Measurements from ENCODE around the gene SPNS2. TPM values are rescaled to one million over a fixed set of nuclear protein-coding genes. Genes with fewer than 3 reads are reported as not detected.
A peak's percentile ranks its signal among the peaks of the same experiment; 100 is the strongest.

SPNS2 gene
- total and polyA plus RNA-seq, 2 donors (not counting 1 experiment from before 2014, with no cell fraction given): 0.48 TPM; not detected in 1

GRCh38 chr17:4554441-4554996, 55.8 kb downstream of the SPNS2 start:
- H3K9me3 Mint-ChIP-seq (ENCODE audit: insufficient read depth): no peaks in the 10 kb centered on the region
- H3K4me3 Mint-ChIP-seq: peak overlapping the region; percentile 94
- peak overlapping the region; percentile 89 for H2AFZ ChIP-seq (ENCODE audit: insufficient read depth, low read depth, low read length, poor library complexity, severe bottlenecking)
- peaks cover 0 to 32% of the 10 kb centered on the region in 2 experiments for H3K36me3 ChIP-seq (replicated peaks in 1 of 2; ENCODE audit: control extremely low read depth in 1 of 2, control insufficient read depth in 1 of 2, extremely low read depth in 1 of 2, insufficient read depth in 2 of 2, low read length in 1 of 2)
- 17% methylated on average over 18 of the region's 18 CpGs for WGBS (ENCODE audit: insufficient coverage)
- H4K20me1 ChIP-seq (ENCODE audit: control insufficient read depth, insufficient read depth, low read length, poor library complexity, severe bottlenecking): peaks cover 13% of the 10 kb centered on the region
- H3K4me1 Mint-ChIP-seq: peaks cover 23% of the 10 kb centered on the region
- H3K9ac ChIP-seq (ENCODE audit: low read length): peak overlapping the region; percentile 78
- no peaks in the 10 kb centered on the region for H3K9me3 ChIP-seq (ENCODE audit: control extremely low read depth in 1 of 3, control insufficient read depth in 2 of 3, insufficient read depth in 1 of 3, low read length in 2 of 3)
- ChIA-PET POLR2A (no interaction called here), CTCF (interaction anchor here (5.9 kb wide), 1 partner anchor 12 kb away, joined by 48 read pairs; no protein-coding TSS in a partner anchor)
- peak overlapping the region; percentile 94 for H3K4me2 ChIP-seq (replicated peaks; ENCODE audit: low read depth, low read length, poor library complexity, severe bottlenecking)
- intact Hi-C loops (cut with micrococcal nuclease): no loop called here
- no peaks in the 10 kb centered on the region for H3K27me3 ChIP-seq (replicated peaks in 1 of 4; ENCODE audit: control extremely low read depth in 1 of 4, control insufficient read depth in 3 of 4, insufficient read depth in 4 of 4, low read length in 3 of 4)
- peaks cover 22% of the 10 kb centered on the region for H3K79me2 ChIP-seq (ENCODE audit: control insufficient read depth, insufficient read depth, low read length)
- H3K4me1 ChIP-seq (ENCODE audit: control insufficient read depth in 2 of 2, insufficient read depth in 2 of 2, low read length in 2 of 2): peaks cover 19 to 21% of the 10 kb centered on the region in 2 donors
- no peak for TF ChIP-seq EZH2 (IDR thresholded peaks at IDR 0.05; ENCODE audit: borderline replicate concordance, insufficient read depth, low read depth, low read length, poor library complexity, severe bottlenecking)
- no peak for TF ChIP-seq CTCF (IDR thresholded peaks at IDR 0.05)
- peak overlapping the region in 1 of 2 donors; percentile 83 for H3K27ac ChIP-seq (ENCODE audit: low read length in 2 of 2)
- DNase-seq (no peak), ATAC-seq (ENCODE audit: low read depth) (no peak)
- peak overlapping the region; percentile 53 to 90 (median 81) for H3K4me3 ChIP-seq (ENCODE audit: control extremely low read depth in 1 of 5, extremely low read depth in 1 of 5, insufficient read depth in 1 of 5, low read depth in 2 of 5, low read length in 4 of 5)
- no peaks in the 10 kb centered on the region for H3K27me3 Mint-ChIP-seq
- peak overlapping the region; percentile 96 for H3K27ac Mint-ChIP-seq

Measured in B cell (primary cell).